Neural cell (in vitro differentiated cells): ENCODE measurements around the gene KLHL28.

Experiments used
- EP300 ChIP-seq: fragments of 450-650 bp; conservative IDR thresholded peaks from 2 replicates; pipeline ENCODE4 v1.6.1; 2014; ENCODE audit warnings: antibody characterized with exemption, mild to moderate bottlenecking, moderate library complexity; ENCODE audit not compliant: poor library complexity, severe bottlenecking
- EZH2 ChIP-seq: fragments of 200-600, 300-800 bp; shearing (Covaris generic), sonication (generic); IDR thresholded peaks from 2 replicates; pipeline ENCODE4 v1.6.1; 2014; ENCODE audit warnings: antibody characterized with exemption, low read length, borderline replicate concordance, mild to moderate bottlenecking; ENCODE audit not compliant: insufficient read depth, poor library complexity, severe bottlenecking
- TAF1 ChIP-seq: IDR thresholded peaks from 2 replicates; pipeline ENCODE4 v1.6.1; 2012; ENCODE audit warnings: low read depth
- TF ChIP-seq, protein P1 (sequence below): fragments of 450-650 bp; IDR thresholded peaks from 2 replicates; pipeline ENCODE4 v1.5.1; 2014; ENCODE audit warnings: antibody characterized with exemption, mild to moderate bottlenecking, moderate library complexity; ENCODE audit not compliant: poor library complexity, severe bottlenecking

DNA sequence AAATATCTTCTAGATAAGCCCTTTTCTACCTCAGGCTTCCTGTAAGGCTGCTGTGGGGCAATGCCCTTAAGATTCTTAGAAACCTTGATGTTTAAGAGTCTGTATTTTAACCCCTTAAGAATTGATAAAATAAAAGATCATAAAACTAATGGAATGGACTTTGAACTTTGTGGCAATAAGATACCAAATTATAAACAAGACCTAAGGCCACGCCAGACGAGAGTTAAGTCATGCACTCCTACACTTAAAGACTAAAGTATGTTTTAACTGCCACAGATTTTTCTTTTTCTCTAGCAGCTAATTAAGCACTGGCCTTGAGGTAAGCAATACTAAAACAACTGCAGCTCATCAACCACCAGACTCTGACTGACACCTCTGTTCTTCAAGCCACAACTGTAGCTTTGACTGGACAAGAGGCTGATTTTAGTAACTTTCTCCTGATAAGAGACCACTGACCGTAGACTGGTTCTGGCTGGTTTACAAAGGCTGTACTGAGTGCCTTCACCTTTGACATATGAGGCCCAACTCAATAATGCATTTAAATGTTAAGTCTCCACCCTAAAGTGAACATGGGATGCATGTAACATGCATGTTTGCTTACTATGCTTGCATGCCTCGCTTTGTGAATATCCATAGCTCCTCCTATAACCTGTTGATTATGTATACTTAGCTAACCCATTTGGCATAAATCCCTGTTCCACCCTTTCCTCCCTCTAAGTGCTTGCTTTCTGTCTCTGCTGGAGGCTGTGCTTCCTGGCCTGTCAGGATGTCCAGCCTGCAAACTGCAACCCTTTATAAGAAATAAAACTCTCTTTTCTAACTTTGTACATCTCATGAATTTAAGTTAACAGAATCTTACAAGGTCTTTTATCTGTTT, 71.9 kb downstream of the KLHL28 start:
- TF ChIP-seq, protein P1, sequence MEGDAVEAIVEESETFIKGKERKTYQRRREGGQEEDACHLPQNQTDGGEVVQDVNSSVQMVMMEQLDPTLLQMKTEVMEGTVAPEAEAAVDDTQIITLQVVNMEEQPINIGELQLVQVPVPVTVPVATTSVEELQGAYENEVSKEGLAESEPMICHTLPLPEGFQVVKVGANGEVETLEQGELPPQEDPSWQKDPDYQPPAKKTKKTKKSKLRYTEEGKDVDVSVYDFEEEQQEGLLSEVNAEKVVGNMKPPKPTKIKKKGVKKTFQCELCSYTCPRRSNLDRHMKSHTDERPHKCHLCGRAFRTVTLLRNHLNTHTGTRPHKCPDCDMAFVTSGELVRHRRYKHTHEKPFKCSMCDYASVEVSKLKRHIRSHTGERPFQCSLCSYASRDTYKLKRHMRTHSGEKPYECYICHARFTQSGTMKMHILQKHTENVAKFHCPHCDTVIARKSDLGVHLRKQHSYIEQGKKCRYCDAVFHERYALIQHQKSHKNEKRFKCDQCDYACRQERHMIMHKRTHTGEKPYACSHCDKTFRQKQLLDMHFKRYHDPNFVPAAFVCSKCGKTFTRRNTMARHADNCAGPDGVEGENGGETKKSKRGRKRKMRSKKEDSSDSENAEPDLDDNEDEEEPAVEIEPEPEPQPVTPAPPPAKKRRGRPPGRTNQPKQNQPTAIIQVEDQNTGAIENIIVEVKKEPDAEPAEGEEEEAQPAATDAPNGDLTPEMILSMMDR: no peak
- no peak for TF ChIP-seq TAF1
- TF ChIP-seq EZH2: no peak
- TF ChIP-seq EP300: no peak
